CD4-positive, alpha-beta T cell treated with Interleukin-10 for 1 hour (primary cell): ENCODE measurements around the gene LDLRAD2.
"Not testable (repeated sequence)": the region's sequence is repeated elsewhere in the genome, so short reads cannot be mapped to it uniquely, and the experiment has no call there.

Source experiments
- DNase-seq: peaks from one replicate; pipeline ENCODE4 v3.0.0-alpha.2; 2020

Gene LDLRAD2

GRCh38 chr1:21824926-21825325, 12.9 kb downstream of the LDLRAD2 start:
- DNase-seq = no peak

DNA sequence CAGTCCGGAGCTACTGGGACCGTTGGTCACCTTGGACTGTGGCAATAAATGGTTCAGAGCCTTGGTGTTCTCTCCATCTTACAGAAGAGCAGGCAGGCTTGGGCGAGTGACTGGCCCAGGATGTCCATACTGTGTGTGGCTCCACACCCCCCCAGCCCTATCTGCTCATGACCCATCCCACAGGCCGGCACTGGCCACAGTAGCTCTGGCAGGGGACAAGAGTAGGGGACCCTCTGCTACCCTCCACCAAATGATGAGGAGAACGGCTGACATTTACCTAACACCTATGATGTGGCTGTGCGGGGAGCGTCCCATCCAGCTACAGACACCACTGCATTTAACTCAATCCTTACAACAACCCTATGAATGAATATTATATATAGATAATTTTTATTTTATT, 13.3 kb downstream of the LDLRAD2 start:
- no peak for DNase-seq

DNA sequence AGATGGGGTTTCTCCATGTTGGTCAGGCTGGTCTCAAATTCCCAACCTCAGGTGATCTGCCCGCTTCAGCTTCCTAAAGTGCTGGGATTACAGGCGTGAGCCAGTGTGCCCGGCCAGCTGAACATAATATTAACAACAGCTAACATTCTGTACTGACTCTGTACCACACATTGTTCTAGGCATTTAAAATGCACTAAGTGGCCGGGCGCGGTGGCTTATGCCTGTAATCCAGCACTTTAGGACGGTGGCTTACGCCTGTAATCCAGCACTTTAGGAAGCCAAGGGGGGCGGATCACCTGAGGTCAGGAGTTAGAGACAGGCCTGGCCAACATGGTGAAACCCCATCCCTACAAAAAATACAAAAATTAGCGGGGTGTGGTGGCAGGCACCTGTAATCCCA, 14.6 kb downstream of the LDLRAD2 start:
- not testable (repeated sequence) for DNase-seq

DNA sequence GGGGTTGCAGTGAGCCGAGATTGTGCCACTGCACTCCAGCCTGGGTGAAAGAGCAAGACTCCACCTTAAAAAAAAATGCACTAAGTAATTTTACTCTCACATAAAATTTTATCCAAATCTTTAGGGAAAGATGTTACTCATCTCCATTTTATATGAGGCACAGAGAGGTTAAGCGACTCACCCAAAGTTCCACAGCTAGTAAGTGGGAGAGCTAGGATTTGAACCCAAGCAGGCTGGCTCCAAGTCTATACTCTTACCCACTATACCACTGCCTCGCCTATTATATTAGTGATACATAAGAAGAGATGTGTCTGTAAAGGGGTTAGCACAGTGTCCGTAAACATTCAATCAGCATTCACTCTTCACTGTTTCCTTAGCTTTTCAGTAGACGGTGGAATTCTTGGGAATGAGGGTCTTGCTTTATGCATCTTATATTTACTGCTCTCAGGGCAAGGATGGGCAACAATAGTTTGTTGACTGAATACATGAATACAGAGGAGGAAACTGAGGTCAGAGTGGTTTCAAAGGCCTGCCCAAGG, 15.1 kb downstream of the LDLRAD2 start:
- DNase-seq = no peak

DNA sequence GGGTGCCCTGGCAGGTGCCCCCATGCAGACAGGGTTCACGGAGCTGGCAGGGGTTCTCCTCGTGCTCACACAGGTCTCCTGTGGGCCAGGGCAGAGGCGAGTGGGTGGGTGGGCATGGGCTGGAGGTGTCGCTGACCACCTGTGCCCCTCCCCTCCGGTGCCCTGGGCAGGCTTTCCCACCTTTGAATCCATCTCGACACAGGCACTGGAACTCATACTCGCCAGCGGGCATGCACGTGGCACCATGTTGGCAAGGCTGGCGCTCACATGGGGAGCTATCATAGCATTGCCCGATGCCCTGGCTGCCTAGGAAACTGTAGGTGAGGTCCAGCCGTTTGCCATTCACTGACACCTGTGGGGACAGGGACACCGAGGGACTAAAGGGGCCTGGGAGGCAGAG, 16.0 kb downstream of the LDLRAD2 start:
- DNase-seq = no peak

- DNase-seq = no peak
These were observed 16.6 kb downstream of the LDLRAD2 start for GRCh38 chr1:21828506-21829210.

- DNase-seq = no peak
These were observed 17.2 kb downstream of the LDLRAD2 start for GRCh38 chr1:21829294-21829693.

DNA sequence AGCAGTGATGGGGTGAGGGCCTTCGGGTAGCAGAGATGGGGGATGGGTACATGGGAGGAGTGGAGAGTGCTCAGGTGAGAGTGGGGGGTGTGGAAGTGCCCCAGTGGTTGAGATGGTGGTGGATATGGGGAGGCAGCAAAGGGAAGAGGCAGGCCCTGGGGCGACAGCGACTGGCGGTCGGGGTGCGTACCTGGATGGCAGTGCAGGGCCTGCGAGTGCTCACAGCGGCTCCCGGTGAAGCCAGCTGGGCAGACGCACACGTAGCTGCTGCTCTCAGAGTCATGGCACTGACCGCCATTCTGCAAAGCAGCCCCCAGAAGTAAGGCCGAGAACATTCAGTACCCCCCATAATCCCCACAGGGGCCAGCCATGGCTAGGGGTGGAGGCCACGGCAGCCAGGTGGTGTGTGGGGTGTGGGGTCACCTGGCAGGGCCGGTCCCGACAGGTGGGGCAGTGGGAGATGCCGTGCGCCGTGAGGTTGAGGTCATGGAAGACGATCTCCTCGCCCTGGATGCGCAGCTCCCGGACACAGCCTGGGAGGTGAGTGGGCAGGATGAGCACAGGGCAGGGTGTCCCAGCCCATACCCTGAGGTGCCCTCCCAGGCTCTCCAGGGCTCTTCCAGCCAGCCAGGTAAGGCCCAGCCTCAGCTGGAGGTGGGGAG, 18.9 kb downstream of the LDLRAD2 start:
- no peak for DNase-seq

- DNase-seq = no peak
These were observed 19.4 kb downstream of the LDLRAD2 start for GRCh38 chr1:21831454-21831970.

DNA sequence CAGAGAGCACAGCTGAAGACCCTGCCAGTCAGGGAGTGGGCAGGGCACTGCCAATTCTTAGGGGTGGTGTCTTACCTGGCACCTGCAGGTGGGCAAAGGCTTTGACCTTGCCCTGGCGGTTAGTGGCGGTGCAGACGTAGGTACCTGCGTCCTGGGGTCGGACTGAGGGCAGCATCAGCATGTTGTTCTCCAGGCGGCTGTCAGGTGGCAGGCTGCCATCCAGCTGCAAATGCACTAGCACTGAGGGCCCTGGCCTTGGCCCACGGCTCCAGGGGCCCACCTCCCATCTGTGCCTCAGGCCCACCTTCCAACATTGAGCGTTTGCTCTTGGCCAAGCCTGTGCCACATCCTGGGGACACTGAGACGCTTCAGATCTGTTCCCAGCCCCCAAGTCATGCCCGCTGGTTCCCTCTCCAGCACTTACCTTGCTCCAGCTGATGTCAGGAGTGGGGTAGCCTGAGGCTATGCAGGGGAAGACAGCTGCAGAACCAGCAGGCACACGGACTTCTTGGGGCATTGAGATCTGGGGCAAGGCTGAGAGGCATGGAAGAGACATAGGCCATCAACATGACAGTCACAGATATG, 21.4 kb downstream of the LDLRAD2 start:
- no peak for DNase-seq

DNA sequence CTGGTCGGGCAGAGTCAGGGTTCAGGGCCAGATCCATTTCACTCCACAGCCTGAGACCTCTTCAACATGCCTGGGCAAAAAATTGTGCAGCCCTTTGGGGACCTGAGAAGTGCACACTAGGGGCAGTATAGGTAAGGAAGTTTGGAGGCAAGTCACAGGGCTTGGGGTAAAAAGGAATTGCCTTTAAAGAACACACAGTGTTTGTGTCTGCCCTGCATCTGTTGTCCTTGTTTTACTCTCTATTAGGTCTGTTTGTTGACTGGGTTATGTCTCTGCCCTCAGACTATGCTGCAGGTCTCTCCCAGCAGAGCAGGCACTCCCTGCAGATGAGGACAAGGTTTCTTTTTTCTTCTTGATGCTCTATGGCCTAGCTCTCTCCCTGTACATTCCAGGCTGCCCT, 22.0 kb downstream of the LDLRAD2 start:
- DNase-seq = no peak

DNA sequence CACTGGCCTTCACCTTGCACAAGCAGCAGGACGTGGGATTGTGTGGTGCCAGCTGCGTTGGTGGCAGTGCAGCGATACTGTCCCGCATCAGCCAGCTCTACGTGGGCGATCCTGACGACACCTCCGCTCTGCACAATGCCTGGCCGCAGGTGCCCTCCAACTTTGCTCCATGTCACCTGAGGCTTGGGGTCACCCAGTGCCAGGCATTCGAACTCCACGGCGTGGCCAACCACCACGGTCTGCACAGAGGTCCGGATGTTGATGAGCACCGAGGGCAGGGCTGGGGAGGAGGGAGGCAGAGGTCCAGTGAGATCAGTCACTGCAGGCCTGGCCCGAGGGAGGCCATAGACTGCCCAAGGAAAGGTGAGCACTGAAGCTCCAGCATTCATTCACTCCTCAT, 22.6 kb downstream of the LDLRAD2 start:
- no peak for DNase-seq

DNA sequence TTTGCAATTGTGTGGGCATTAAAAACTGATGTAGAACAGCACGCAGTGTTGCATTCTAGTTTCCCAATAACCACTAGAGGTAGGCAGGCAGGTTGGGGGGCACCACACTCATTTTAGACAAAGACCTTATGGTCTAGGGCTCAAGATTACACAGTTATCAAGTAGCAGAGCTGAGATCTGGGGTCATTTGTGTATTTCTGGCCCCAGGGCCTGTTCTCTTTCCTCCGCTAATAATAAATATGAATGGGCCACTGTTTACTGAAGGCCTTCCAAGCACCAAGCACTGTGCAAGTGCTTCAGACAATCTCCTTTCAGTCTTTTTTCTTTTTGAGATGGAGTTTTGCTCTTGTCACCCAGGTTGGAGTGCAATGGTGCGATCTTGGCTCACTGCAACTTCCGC, 23.9 kb downstream of the LDLRAD2 start:
- no peak for DNase-seq

- no peak for DNase-seq
These were observed 24.7 kb downstream of the LDLRAD2 start for GRCh38 chr1:21836729-21837128.

DNA sequence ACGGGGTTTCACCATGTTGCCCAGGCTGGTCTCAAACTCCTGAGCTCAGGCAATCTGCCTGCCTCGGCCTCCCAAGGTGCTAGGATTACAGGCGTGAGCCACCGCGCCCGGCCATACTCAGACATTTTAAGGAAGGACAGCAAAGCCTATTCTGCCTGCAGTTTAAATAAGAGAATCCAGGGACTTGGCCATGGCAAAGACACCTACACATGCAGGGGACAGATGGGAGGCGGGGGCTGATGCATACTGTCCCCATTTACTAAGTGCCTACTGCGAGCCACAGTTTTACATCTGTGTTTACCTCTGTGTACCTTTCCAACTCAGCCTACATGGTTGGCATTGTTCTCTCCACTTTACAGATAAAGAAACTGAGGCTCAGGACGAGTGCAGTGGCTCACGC, 25.4 kb downstream of the LDLRAD2 start:
- no peak for DNase-seq

GRCh38 chr1:21838359-21839157, 26.5 kb downstream of the LDLRAD2 start:
- no peak for DNase-seq

DNA sequence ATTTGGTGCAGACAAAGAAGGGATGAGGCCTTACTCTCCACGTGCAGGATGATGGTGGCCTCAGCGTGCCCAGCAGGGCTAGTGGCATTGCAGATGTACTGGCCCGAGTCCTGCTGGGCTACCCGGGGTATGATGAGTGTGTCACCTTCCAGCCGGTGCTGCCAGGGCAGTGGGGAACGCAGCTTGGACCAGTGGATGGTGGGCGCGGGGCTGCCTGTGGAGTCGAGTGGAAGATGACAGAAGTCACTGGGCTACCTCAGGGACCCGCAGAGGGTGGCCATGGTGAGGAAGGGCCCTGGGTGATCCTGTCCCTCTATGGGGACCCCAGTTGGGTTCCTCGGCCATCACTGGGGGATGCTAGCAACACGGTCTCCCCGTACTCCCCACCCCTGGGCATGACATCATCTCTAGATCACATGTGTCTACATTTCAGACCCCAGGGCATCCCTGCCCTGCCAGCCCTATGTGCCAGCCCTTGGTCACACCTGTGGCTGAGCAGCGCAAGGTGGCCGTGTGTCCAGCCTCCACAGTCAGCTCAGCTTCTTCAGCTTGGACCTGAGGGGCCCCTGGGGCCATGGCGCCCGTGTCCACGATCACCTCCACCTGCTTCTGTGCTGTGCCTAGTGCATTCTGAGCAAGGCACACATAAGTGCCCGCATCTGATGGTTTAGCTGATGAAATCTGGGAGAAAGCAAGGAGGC, 27.4 kb downstream of the LDLRAD2 start:
- DNase-seq = no peak

DNA sequence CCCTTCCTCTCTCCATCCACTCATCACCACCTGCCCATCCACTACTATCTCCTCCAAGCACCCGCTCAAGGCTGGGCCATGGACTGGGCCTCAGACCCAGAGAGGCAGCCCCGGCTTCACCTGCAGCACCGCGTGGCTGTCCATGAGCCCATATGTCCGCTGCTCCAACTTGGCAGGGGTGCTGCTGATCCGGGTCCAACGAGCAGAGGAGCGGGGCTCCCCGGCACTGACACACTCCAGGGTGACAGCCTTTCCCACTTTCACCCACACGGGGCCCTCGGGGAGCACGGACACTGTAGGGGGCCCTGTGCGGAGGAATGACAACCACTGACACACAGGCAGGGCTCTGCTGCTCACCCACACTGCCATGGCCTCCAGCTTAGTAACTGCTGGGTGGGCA, 28.9 kb downstream of the LDLRAD2 start:
- DNase-seq = no peak

- DNase-seq = no peak
These were observed 29.9 kb downstream of the LDLRAD2 start for GRCh38 chr1:21841852-21842466.

GRCh38 chr1:21842606-21843162, 30.6 kb downstream of the LDLRAD2 start:
- DNase-seq = no peak

GRCh38 chr1:21843208-21843607, 31.1 kb downstream of the LDLRAD2 start:
- DNase-seq = no peak

GRCh38 chr1:21843996-21844395, 31.9 kb downstream of the LDLRAD2 start:
- no peak for DNase-seq
